Inflammatory macrophage treated with lipopolysaccharide for 1 hour (primary cell): ENCODE measurements around the gene AP4B1.
A peak's percentile ranks its signal among the peaks of the same experiment; 100 is the strongest.
"Not testable (repeated sequence)": the region's sequence is repeated elsewhere in the genome, so short reads cannot be mapped to it uniquely, and the experiment has no call there.

Source experiments
- DNase-seq, 2 donors: peaks; one replicate each; pipeline ENCODE4 v3.0.0-alpha.2; 2020 to 2022

AP4B1 gene

DNA sequence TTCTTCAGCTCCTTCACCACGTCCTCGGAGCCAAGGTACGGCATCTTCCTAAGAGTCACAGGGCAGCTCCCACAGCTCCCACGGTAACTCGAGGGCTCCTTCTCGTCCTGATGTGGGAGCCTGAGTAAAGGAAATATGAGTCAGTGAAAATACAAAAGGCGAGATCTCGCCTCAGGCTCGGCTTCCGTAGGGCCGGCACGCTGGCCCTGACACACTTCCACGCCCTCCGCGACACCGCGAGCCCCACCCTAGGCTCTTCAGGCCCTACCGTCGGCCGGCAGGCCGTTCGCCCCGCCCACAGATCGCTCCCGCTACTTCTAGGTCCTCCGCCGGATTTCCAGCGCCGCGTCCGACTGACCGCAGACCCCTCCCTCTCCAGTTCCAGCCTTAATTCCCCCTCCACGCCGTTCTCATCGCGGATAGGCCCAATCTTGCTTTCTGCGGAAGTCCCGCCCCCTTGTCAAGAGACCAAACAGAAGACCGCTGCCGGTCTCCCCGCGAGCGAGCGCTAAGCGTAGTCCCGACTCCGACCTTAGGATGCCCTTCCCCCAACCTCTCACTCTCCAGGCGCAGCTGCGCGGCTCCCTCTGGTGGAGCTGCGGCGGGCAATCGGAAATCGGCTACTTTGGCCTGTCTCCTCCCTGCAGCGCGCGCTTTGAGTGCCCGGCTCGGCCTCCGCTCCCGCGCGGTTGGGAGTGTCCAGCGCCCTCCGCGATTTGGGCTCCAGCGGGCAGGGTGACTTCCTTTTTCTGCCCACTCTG is at the start of gene AP4B1, which contains the start of gene DCLRE1B:
Gene AP4B1 (minus strand): TSS at position 126 of the 761 bp plus-strand sequence. CDS start 82 bp downstream, at position 44.
Gene DCLRE1B (plus strand): TSS at position 653 of the 761 bp plus-strand sequence. CDS start 261 bp downstream, outside the sequence.
- DNase-seq: peak; percentile 99 to 100

DNA sequence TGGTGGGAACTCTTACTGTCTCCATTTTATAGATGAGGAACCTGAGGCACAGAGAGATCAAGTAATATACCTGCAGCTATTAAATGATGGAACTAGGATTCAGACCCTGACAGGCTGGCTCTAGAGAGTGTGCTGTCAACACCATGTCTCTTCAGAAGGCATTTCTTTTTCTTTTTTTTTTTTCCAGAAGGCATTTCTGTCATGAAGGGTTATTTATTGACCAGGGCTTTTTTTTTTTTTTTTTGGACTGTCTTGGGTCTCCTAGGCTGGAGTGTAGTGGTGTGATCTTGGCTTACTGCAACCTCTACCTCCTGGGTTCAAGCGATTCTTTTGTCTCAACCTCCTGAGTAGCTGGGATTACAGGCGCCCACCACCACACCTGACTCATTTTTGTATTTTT is 47.1 kb upstream of the AP4B1 start:
- no peak for DNase-seq

DNA sequence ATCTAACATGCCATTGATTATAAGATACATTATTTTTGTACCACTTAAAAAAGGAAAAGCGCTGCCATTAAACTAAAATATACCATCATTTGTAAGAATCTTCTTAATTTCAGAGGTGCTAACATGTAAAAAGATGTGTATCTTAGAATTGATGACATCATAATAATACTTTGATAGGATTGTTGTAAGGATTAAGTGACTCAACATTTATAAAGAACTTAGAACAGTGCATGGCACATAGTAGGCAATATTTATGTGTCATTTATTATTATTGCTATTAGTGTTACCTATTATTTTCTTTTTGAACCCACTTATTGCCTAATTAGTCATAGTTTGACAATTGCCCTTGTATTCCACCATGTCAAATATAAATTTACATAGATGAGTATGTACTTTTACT is 46.3 kb upstream of the AP4B1 start:
- no peak for DNase-seq

DNA sequence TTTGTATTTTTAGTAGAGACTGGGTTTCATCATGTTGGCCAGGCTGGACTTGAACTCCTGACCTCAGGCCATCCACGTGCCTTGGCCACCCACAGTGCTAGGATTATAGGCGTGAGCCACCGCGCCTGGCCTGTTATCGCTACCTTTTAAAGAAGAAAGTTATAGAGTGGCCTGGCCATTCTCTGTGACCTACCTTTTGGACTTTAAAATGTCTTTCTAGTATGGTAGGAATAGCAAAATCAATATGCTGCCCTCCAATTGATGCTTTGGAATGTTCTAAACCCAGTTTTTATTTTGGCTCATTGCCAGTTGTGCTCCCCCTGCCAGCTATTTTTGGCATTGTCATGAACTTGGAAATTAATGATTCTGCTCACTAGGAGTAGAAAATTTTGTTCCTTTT is 44.4 kb upstream of the AP4B1 start:
- no peak for DNase-seq

DNA sequence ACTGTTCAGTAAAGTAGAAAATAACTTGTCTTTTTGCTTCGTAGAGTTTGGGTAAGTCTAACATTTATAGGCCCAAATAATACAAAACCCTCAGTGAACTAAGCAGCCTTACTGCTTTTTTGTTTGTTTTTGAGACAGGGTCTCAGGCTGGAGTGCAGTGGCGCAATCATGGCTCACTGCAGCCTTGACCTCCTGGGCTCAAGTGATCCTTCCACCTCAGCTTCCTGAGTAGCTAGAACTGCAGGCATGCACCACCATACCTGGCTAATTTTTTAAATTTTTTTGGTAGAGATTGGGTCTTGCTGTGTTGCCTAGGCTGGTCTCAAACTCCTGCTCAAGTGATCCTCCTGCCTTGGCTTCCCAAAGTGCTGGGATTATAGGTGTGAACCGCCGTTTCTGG is 43.6 kb upstream of the AP4B1 start:
- not testable (repeated sequence) for DNase-seq

DNA sequence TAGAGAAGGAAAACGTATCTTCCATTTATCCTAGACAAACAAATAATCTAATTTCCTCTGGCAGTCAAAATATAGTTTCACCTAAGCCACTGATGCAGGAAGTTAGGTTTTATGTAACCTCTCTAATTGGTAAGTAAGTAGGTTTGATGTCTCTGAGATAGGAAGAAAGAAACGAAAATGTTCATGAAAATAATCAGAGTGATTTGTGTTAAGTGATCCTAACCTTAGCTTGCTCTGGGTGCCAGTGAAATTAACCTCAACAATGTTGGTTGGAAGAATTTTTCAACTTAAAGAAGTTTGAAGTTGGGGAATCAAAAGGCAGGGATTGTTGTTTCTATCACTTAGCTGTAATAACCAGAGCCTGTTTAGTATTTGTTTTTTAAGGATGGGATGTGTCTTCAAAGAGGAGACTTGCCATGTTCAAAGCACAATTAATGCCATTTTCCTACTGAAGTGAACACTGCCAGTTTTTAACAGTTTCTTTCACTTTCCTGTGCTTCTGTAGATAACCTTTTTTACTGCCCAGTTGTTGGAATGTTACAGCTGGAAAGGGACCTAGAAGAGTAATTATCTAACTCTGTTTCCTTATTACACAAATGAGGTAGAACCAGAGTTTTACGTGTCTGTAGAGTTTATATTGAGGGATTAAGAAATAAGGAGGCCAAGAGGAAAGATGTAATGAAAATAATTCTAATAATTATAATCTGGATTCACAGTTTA is 42.9 kb upstream of the AP4B1 start:
- no peak for DNase-seq

DNA sequence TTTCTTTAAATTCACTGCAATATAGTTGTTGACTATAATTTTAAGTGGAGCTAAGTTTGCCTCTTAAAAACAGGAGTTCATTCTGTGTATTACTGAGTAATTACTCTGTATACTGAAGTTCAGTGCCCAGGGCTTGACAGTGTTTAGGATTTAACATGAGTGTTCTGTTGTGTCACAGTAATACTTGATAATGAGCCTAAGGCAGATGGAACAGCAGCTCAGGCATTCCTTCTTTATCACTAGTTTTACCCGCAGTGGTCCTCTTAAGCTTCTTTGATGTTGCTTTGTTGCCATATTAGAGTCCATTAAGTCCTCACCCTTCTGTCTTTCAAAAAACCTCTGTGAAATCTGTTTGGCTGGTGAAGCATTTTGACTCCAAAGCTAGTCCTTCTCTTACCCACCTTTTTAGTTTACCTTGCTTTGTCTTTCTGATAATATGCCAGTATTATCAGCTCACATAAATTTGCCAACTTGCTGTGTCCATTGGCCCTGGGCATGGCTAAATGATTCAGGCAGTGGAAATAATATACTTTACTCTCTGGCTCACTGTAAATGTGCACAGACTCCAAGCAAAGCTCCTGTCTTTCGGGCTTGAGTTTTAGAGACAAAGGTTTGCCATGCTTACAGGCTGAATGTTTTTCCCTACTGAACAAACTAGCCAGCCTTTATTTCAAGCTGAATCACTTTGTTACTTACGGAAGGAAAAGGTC is 42.2 kb upstream of the AP4B1 start:
- DNase-seq: no peak

DNA sequence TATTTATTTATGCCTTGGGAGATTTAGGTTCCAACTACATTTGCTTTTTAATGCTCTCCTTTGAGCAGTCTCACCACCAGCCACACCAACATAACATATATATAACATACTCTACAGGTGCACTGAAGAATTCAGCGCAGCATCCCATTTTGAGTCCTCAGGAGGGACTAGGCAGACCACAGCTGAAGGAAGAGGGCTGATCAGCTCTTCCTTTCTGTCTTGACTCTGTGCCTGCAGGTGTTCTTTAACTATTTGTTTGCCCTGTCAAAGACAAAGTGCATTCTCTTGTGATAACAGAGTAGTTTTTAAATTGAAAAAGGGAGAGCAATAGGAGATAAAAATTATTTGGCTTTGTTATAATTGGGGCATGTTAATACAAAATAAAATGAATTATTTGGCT is 41.5 kb upstream of the AP4B1 start:
- no peak for DNase-seq

DNA sequence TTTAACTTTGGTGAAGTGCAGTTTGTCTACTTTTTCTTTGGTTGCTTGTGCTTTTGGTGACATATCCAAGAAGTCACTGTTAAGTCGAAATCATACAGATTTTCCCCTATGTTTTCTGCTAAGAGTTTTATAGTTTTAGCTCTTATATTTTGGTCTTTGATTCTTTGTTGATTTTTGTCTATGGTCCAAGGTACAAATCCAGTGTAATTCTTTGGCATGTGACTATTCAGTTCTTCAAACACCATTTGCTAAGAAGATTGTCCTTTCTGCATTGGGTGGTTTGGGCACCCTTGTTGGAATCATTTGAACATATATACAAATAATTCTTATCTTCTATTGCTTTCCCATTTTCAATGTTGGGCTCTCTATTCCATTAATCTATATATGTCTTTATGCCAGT is 40.7 kb upstream of the AP4B1 start:
- no peak for DNase-seq

DNA sequence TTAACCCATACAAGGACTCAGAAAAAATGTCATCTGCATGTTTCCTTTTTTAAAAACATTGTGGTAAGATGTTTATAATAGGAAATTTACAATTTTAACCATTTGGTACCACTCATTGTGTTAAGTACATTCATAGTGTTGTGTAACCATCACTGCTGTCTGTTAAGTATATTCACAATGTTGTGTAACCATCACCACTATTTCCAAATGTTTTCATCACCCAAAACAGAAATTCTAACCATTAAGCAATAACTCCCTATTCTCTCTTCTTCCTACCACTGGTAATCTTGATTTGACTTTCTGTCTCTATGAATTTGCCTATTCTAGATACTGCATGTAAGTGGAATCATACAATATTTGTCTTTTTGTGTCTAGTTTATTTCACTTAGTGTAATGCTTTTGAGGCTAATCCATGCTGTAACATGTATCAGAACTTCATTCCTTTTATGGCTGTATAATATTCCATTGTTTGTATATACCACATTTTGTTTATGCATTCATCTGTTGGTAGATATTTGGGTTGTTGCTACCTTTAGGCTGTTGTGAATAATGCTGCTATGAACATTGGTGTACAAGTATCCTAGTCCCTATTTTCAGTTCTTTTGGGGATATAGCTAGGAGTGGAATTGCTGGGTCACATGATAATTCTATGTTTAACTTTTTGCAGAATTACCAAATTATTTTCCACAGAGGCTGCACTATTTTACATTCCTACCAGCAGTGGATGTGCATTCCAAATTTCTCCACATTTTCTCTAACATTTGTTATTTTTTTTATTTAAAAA is 38.6 kb upstream of the AP4B1 start:
- peak; percentile 92 to 95 for DNase-seq

DNA sequence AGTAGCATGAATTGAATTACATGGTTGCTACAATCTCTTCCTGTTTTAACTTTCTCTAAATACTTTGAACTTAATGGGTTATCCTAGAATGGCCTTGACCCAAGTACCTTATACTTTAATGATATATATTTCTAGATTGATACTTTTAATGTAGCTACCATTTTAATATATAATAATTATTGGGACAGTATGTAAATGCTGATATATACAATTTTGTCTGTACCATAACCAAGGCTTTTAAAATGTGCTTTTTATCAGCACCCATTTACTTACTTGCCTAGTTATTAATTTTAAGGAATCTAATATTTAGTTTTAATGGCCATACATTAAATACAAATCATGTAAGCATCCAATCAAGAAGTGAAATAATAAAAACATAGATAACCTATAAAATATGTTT is 37.9 kb upstream of the AP4B1 start:
- DNase-seq: no peak

DNA sequence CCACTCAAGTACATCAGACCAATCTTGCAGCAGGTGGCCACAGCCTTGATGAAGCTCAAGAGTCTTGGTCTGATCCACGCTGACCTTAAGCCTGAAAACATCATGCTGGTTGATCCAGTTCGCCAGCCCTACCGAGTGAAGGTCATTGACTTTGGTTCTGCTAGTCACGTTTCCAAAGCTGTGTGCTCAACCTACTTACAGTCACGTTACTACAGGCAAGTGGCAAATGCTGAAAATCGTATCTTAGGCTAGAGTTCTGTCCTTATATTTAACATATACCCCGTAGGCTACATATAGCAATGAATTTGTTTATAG is 36.6 kb upstream of the AP4B1 start:
- DNase-seq: no peak

DNA sequence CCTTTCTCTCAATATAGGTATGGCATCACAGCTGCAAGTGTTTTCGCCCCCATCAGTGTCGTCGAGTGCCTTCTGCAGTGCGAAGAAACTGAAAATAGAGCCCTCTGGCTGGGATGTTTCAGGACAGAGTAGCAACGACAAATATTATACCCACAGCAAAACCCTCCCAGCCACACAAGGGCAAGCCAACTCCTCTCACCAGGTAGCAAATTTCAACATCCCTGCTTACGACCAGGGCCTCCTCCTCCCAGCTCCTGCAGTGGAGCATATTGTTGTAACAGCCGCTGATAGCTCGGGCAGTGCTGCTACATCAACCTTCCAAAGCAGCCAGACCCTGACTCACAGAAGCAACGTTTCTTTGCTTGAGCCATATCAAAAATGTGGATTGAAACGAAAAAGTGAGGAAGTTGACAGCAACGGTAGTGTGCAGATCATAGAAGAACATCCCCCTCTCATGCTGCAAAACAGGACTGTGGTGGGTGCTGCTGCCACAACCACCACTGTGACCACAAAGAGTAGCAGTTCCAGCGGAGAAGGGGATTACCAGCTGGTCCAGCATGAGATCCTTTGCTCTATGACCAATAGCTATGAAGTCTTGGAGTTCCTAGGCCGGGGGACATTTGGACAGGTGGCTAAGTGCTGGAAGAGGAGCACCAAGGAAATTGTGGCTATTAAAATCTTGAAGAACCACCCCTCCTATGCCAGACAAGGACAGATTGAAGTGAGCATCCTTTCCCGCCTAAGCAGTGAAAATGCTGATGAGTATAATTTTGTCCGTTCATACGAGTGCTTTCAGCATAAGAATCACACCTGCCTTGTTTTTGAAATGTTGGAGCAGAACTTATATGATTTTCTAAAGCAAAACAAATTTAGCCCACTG is 36.0 kb upstream of the AP4B1 start:
- no peak for DNase-seq

DNA sequence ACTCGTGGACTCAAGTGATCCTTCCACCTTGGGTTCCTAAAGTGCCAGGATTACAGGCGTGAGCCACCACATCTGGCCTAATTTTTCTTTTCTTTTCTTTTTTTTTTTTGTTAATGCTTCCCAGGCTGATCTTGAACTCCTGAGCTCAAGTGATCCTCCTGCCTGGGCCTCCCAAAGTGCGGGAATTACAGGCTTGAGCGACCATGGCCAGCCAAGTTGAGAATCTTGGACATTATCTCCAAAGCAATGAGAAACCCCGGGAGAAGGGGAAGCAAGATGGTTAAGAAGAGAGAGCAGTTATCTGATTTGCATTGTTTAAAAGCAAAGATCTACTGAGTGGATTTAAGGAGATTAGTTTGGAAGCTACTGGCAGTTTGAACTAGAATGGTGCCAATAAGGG is 33.6 kb upstream of the AP4B1 start:
- no peak for DNase-seq

DNA sequence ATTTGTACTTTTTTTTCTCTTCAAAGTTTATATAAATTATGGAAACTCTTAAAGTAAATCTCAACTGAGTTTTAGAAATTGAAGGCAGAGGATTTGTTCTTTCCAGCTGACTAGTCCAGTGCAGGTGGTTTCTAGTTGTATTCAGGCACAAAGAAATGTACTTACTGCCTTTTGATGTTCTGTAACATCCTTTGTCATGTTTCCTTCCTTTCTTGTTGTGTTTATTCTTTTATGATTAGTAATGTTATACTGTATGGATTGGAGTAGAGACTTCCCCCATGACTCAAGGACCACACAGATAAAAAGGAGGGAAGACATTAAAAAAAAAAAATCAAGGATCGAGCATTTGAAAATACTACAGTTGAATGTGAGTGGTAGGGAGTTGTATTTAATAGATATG is 32.5 kb upstream of the AP4B1 start:
- DNase-seq: no peak

DNA sequence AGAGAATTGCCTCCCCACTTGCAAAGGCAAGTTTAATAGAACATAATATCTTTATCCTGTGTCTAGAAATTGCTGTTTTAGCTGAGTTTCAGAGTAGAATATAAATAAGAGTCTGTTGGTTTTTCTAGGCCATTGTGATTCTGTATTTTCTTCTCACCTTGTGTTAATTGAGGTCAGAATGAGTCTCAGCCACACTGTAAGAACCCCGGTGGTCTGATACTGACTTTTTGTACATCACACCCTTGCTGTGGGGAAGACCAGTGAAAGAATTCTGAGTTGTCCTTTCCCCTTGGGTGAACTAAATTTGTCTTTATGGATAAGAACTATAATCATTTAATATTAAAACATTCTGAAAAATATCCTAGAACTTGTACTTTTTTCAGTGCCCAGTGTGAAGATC is 31.4 kb upstream of the AP4B1 start:
- DNase-seq: no peak

DNA sequence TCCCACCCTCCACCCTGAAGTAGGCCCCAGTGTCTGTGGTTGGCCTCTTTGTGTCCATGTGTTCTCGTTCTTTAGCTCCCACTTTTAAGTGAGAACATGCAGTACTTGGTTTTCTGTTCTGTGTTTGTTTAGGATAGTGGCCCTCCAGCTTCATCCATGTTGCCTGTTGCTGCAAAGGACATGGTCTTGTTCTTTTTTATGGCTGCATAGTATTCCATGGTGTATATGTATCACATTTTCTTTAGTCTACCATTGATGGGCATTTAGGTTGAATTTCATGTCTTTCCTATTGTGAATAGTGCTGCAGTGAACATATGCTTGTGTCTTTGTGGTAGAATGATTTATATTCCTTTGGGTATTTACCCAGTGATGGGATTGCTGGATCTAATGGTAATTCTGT is 30.6 kb upstream of the AP4B1 start:
- DNase-seq: no peak

DNA sequence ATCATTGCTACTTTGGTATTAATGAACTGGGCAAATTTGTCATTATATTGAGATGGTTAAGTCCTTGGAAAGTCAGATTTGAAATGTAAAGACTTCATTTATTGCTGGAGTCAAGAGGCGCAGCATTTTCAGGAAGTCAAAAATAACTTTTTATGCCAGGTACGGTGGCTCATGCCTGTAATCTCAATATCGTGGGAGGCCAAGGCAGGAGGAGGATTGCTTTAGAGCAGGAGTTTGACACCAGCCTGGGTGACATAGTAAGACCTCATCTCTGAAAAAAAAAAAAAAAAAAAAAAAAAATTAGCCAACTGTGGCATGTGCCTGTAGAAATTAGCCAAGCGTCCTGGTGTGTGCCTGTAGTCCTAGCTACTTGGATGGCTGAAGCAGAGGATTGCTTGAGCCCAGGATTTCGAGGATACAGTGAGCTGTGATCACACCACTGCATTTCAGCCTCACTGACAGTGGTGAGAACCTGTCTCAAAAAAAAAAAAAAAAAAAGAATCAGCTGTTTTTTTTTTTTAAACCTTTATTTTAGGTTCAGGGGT is 30.0 kb upstream of the AP4B1 start:
- no peak for DNase-seq

DNA sequence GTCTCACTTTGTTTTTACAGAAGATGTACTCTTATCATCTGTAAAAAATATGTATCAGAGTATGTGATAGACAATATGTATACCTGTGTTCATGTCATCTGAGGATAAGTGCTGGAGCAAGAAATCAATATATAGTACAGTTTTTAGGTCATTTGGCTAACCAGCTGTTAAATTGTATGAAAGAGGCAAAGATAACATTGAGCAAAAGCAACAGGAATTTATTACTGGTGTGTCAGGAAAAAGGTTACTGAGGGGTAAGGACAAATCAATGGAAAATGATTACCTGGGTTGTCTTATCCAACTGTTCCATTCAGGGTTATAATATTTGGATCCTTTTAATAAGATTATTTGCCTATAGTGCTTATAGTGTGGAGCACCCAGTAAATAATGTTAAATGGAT is 29.4 kb upstream of the AP4B1 start:
- no peak for DNase-seq

DNA sequence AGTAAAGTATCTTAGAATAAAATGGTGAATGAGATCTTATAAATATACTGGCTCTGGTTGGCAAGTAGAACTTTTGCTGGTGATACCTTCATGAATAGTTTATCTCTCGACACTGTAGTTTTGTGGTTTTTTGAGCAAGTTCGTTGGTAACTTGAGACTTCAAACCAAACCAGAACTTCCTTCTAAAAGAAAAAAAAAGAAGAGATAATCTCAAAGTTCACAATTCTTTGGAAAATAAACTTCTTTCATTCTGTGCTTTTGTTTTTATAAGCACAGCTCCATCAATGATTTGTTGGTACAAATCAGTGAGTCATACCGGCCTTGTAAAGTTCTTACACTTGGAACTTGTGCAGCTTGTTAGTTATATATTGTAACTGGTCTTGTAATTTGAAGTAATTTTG is 26.9 kb upstream of the AP4B1 start:
- no peak for DNase-seq

DNA sequence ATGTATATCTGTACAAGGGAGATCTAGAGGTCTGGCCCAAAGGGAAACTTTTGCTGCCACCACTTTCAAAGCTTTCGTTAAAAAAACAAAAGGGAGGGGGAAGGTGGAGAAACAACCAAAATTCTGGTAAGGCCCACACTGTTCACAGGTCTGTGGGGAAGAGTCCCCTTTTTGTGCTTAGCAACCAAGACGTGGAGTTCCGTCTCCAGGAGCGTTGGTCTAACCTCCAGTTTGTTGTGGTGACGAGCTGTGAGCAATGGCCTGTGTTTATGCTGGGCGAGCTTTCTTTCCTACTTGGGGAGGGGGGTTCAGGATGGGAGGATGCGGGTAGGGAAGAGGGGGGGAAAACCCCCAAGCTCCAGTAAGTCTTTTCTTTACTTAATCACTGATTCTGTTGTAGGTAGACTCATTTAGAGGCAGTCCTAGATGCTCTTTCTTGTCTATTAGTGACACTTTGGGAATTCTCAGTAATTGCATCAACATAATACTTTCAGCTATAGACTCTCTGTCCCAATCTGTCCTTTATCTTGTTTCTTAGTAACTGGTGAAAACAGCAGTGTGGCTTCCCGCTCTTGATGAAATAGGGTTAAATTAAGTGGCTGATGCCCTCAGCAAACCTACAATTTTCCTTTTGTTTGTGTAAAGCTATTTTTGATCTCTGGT is 26.0 kb upstream of the AP4B1 start:
- DNase-seq: peak; percentile 74 to 86
